ENCODE measurements around the gene NYAP2.
A peak's percentile ranks its signal among the peaks of the same experiment; 100 is the strongest.

The NYAP2 gene

DNA sequence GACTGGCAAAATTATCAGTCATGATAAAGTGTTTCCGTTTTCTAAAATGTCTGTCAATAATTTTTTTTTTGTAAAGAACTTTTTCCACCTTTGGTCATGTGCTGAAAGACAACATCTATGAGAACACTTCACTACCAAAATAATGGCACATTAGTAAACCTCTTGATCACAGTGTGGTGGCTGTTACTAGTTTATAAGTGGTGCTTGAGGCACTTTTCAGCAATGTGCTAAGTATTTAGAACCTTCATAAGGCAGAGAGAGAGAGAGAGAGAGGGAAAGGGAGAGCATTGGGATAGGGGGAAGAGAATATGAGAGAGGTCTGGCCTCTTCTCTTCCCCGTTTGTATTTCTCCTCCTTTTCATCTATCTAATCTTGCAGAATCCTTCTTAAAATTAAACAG lies 1.1 kb upstream of the NYAP2 start:
- no peak for DNase-seq (ENCODE audit: low read depth in 1 of 2, low spot score in 1 of 2)
- TF ChIP-seq POLR2AphosphoS5 (IDR thresholded peaks at IDR 0.05; ENCODE audit: low read depth) (no peak), SPI1 (IDR thresholded peaks at IDR 0.05; ENCODE audit: borderline replicate concordance, low read depth) (no peak), GABPA (IDR thresholded peaks at IDR 0.05; ENCODE audit: low read depth) (no peak)
- TF ChIP-seq, protein P1, sequence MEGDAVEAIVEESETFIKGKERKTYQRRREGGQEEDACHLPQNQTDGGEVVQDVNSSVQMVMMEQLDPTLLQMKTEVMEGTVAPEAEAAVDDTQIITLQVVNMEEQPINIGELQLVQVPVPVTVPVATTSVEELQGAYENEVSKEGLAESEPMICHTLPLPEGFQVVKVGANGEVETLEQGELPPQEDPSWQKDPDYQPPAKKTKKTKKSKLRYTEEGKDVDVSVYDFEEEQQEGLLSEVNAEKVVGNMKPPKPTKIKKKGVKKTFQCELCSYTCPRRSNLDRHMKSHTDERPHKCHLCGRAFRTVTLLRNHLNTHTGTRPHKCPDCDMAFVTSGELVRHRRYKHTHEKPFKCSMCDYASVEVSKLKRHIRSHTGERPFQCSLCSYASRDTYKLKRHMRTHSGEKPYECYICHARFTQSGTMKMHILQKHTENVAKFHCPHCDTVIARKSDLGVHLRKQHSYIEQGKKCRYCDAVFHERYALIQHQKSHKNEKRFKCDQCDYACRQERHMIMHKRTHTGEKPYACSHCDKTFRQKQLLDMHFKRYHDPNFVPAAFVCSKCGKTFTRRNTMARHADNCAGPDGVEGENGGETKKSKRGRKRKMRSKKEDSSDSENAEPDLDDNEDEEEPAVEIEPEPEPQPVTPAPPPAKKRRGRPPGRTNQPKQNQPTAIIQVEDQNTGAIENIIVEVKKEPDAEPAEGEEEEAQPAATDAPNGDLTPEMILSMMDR (IDR thresholded peaks at IDR 0.05; ENCODE audit: insufficient read depth, low read length), result no peak
- TF ChIP-seq, protein P2, sequence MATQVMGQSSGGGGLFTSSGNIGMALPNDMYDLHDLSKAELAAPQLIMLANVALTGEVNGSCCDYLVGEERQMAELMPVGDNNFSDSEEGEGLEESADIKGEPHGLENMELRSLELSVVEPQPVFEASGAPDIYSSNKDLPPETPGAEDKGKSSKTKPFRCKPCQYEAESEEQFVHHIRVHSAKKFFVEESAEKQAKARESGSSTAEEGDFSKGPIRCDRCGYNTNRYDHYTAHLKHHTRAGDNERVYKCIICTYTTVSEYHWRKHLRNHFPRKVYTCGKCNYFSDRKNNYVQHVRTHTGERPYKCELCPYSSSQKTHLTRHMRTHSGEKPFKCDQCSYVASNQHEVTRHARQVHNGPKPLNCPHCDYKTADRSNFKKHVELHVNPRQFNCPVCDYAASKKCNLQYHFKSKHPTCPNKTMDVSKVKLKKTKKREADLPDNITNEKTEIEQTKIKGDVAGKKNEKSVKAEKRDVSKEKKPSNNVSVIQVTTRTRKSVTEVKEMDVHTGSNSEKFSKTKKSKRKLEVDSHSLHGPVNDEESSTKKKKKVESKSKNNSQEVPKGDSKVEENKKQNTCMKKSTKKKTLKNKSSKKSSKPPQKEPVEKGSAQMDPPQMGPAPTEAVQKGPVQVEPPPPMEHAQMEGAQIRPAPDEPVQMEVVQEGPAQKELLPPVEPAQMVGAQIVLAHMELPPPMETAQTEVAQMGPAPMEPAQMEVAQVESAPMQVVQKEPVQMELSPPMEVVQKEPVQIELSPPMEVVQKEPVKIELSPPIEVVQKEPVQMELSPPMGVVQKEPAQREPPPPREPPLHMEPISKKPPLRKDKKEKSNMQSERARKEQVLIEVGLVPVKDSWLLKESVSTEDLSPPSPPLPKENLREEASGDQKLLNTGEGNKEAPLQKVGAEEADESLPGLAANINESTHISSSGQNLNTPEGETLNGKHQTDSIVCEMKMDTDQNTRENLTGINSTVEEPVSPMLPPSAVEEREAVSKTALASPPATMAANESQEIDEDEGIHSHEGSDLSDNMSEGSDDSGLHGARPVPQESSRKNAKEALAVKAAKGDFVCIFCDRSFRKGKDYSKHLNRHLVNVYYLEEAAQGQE (IDR thresholded peaks at IDR 0.05; ENCODE audit: insufficient replicate concordance, low read depth), result no peak
- no peak overlapping the region for H3K4me3 ChIP-seq (replicated peaks; ENCODE audit: insufficient read depth, low read length)
- no peak overlapping the region for H3K27ac ChIP-seq (replicated peaks)
- H3K27me3 ChIP-seq (ENCODE audit: insufficient read depth, poor library complexity, severe bottlenecking), result no peaks in the 10 kb centered on the region

DNA sequence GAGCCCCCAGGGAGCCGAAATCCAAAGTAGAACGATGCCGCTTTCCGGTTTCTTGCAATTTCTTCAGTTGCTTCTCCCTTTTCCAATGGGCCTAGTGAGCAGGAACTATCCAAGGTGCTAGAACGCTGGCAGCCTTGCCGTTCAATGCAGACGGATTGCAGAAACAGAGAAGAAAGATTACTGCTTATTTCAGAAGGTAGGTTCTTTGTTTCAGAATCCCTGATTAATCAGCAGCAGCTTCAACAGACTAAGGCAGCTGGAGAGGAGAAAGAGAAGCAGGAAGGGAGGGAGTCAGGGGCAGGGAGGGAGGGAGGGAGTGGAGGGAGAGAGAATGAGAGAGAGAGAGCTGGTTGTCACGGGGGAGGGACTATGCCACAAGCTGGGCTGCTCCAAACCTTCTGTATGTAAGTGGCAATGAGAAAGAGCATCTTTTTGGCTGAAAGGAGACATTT lies 576 bp downstream of the NYAP2 start:
- Histone ChIP-seq H3K27ac (replicated peaks) (no peak overlapping the region), H3K27me3 (ENCODE audit: insufficient read depth, poor library complexity, severe bottlenecking) (no peaks in the 10 kb centered on the region), H3K4me3 (replicated peaks; ENCODE audit: insufficient read depth, low read length) (no peak overlapping the region)
- TF ChIP-seq, protein P1 (IDR thresholded peaks at IDR 0.05; ENCODE audit: insufficient read depth, low read length), result no peak
- TF ChIP-seq, protein P2 (IDR thresholded peaks at IDR 0.05; ENCODE audit: insufficient replicate concordance, low read depth), result peak; percentile 94
- TF ChIP-seq POLR2AphosphoS5 (IDR thresholded peaks at IDR 0.05; ENCODE audit: low read depth), result no peak
- DNase-seq (ENCODE audit: low read depth in 1 of 2, low spot score in 1 of 2), result peak in 1 of 2 experiments; percentile 8

DNA sequence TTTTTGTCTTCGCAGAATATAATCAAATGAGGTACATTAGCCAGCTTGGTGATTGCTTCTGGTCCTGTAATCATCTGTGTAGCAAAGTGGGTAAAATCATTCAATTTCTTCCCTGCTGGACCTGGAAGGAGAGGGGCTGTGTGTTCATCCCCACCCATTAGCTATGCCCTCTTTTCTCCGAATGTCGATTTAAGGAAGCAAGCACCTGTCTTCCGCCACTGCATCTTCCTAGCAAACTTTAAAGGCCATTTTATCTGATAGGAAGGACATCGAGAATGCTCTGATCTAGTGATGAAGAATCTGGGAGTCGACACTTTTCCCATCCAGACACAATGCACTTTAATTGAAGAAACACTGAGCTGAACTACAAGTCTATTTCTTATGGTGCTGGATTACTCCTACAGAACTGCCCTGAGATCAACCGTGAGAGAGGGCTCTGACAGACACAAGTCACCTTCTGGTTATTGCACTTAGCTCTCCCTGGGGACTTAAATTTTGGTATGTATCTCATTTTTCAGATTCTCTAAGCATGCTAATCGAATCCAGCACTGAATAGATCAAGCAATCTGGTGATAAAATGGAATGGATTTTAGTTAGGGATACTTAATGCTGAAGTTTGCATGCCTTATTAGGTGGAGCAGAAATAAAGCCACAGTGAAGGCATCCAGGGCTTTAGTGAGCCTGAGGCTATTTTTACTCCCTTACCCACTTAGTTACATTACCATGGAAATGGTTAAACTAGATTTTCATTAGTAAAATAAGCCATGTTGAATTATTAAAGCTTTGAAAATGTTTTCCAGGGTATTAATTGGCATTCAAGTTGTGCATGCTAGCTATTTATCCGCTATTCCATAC lies 1.3 kb downstream of the NYAP2 start:
- TF ChIP-seq, protein P2 (IDR thresholded peaks at IDR 0.05; ENCODE audit: insufficient replicate concordance, low read depth), result no peak
- TF ChIP-seq POLR2AphosphoS5 (IDR thresholded peaks at IDR 0.05; ENCODE audit: low read depth), result no peak
- no peak for TF ChIP-seq SPI1 (IDR thresholded peaks at IDR 0.05; ENCODE audit: borderline replicate concordance, low read depth)
- TF ChIP-seq, protein P1 (IDR thresholded peaks at IDR 0.05; ENCODE audit: insufficient read depth, low read length), result no peak
- no peak for TF ChIP-seq GABPA (IDR thresholded peaks at IDR 0.05; ENCODE audit: low read depth)
- DNase-seq (ENCODE audit: low read depth in 1 of 2, low spot score in 1 of 2), result no peak
- Histone ChIP-seq H3K4me3 (replicated peaks; ENCODE audit: insufficient read depth, low read length) (no peak overlapping the region), H3K27ac (replicated peaks) (no peak overlapping the region), H3K27me3 (ENCODE audit: insufficient read depth, poor library complexity, severe bottlenecking) (no peaks in the 10 kb centered on the region)

All from HL-60 (cell line).